Raji (cell line): ENCODE results near the gene XRCC4.

Experiments used
- POLR2A ChIP-seq: IDR thresholded peaks from 2 replicates; pipeline ENCODE4 v1.6.1; 2011; ENCODE audit warnings: low read depth, low read length, control low read depth; ENCODE audit not compliant: insufficient read depth

Gene XRCC4

GRCh38 chr5:83142526-83142925 lies 65.2 kb downstream of the XRCC4 start:
- no peak for TF ChIP-seq POLR2A

GRCh38 chr5:83145241-83145640 lies 67.9 kb downstream of the XRCC4 start:
- TF ChIP-seq POLR2A, result no peak

- no peak for TF ChIP-seq POLR2A
These were observed 68.6 kb downstream of the XRCC4 start for GRCh38 chr5:83145882-83146331.

GRCh38 chr5:83146441-83146840 lies 69.1 kb downstream of the XRCC4 start:
- no peak for TF ChIP-seq POLR2A

- no peak for TF ChIP-seq POLR2A
These were observed 70.2 kb downstream of the XRCC4 start for GRCh38 chr5:83147593-83147992.

GRCh38 chr5:83148370-83148769 lies 71.0 kb downstream of the XRCC4 start:
- no peak for TF ChIP-seq POLR2A

GRCh38 chr5:83149671-83150070 lies 72.3 kb downstream of the XRCC4 start:
- TF ChIP-seq POLR2A, result no peak

GRCh38 chr5:83151821-83152220 lies 74.5 kb downstream of the XRCC4 start:
- no peak for TF ChIP-seq POLR2A

- no peak for TF ChIP-seq POLR2A
These were observed 78.7 kb downstream of the XRCC4 start for GRCh38 chr5:83156001-83156400.

- no peak for TF ChIP-seq POLR2A
These were observed 79.8 kb downstream of the XRCC4 start for GRCh38 chr5:83157163-83157562.

- TF ChIP-seq POLR2A, result no peak
These were observed 85.3 kb downstream of the XRCC4 start for GRCh38 chr5:83162601-83163000.

- no peak for TF ChIP-seq POLR2A
These were observed 90.2 kb downstream of the XRCC4 start for GRCh38 chr5:83167538-83167937.

GRCh38 chr5:83169571-83170337 lies 92.4 kb downstream of the XRCC4 start:
- no peak for TF ChIP-seq POLR2A

GRCh38 chr5:83172011-83172410 lies 94.7 kb downstream of the XRCC4 start:
- TF ChIP-seq POLR2A, result no peak

GRCh38 chr5:83172655-83173054 lies 95.3 kb downstream of the XRCC4 start:
- TF ChIP-seq POLR2A, result no peak

- no peak for TF ChIP-seq POLR2A
These were observed 96.5 kb downstream of the XRCC4 start for GRCh38 chr5:83173826-83174225.

- TF ChIP-seq POLR2A, result no peak
These were observed 100.5 kb downstream of the XRCC4 start for GRCh38 chr5:83177803-83178202.

- TF ChIP-seq POLR2A, result no peak
These were observed 102.6 kb downstream of the XRCC4 start for GRCh38 chr5:83179966-83180365.

GRCh38 chr5:83184534-83184933 lies 107.2 kb downstream of the XRCC4 start:
- TF ChIP-seq POLR2A, result no peak
